Measurements from ENCODE around the gene SELENOI.
"Not testable (repeated sequence)": the region's sequence is repeated elsewhere in the genome, so short reads cannot be mapped to it uniquely, and the experiment has no call there.

SELENOI gene

DNA sequence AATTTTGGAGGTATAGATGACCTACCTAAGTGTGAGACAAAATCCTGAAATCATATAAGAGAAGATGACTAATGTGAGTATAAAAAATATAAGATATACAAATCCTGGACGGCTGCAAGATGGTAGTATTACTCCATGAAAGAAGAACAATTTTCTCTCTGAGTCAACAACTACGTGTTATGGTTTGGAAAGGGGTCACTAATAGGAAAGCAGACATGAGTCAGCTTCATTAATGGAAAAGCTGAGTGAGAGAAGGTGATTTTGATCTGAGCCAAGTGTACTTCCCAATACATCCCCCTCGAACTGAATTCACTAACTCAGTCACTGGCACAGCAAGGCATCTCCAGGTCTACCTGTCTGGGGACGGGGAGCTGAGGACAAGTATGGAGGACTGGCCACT is 20.1 kb upstream of the SELENOI start:
- DNase-seq = no peak
- intact Hi-C loops (cut with DNase I) = no loop called here

DNA sequence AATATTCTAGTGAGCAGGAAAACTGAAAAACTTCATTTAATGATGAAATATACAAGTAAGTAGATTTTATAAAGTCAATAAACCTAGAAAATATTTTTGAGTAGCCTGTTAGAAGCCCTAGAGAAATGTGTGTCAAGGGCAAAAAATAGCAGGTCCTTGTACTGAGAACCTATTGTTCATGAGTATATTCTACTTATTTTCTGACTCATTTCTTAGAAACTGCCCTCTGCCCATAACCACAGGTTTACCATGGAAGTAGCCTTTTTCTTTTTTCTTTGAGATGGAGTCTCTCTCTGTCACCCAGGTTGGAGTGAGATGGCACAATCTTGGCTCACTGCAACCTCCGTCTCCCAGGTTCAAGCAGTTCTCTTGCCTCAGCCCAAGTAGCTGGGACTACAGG is 19.4 kb upstream of the SELENOI start:
- DNase-seq = no peak
- intact Hi-C loops (cut with DNase I) = no loop called here

DNA sequence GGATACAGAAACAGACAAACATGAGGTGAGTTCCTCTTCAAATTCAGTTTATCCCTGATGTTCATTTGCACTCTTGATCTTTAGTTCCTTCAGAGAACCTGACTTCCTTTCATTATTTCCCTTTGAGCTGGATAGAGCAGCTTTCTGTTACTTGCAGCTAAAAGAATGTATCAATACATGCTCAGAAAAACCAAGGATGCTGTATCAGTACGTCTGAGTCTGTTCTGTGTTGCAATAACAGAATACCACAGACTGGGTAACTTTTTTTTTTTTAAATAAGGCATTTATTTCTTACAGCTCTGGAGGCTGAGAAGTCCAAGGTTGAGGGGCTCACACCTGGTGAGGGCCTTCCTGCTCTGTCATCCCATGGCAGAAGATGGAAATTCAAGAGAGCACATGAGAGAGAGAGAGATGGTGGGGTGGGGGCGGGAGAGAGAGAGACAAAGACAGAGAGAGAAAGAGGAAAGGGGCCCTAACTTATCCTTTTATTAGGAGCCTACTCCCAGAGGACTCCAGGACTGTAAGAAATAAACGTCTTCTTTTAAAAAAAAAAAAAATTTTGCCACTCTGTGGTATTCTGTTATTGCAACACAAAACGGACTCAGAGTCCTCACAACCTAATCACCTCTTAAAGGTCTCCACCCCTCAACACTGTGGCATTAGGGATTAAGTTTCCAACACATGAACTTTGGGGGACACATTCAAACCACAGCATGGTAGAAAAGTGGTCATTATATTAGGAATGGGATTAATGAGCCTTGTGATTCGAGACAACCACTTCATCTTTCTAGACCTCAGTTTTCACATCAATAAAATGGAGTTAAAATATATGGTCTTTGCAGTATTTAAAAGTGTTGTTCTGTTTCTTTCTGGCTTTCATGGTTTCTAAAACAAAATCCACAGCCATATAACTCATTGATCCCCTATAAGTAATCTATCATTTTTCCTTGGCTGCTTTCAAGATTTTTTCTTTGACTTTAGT is 18.4 kb upstream of the SELENOI start:
- intact Hi-C loops (cut with DNase I) = no loop called here
- no peak for DNase-seq

DNA sequence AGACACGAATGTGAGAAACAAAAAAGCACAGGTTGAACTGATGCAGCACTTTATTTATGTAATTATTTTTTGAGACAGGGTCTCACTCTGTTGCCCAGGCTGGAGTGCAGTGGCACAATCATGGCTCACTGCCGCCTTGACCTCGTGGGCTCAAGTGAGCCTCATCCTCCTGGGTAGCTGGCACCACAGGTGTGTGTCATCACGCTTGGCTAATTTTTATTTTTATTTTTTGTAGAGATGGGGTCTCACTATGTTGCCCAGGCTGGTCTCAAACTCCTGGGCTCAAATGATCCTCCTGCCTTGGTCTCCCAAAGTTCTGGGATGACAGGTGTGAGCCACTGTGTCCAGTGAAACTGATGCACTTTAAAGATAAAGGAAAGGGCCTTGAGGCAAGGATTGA is 16.9 kb upstream of the SELENOI start:
- DNase-seq; intact Hi-C loops (cut with DNase I): not testable (repeated sequence)

DNA sequence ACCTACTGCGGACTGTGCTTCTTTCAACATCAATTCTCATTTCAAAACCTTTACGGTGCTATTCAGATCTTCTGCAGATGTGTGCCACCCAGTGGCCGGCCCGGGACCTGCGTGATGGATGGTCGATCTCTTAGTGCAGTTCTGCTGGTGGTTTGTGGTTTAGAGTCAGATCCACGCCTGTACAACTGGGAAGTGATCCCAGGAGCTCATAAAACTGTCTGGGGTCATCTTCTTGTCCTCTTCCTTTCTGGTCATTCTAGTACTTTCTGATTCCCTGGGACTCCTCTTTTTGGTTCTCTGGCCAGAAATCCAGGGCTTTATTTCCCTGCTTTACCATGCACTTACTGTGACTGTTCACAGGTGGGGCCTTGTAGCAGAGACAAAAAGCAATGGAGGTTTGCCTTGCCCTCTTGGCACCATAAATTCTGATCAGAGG is 15.8 kb upstream of the SELENOI start:
- intact Hi-C loops (cut with DNase I) = no loop called here
- peak; percentile 83 to 96 (median 90) for DNase-seq

GRCh38 chr2:26330604-26331003 is 15.3 kb upstream of the SELENOI start:
- intact Hi-C loops (cut with DNase I) = no loop called here
- DNase-seq = no peak

- intact Hi-C loops (cut with DNase I) = not testable (repeated sequence)
- peak in 1 of 42 donors; percentile 9 for DNase-seq
These were observed 14.6 kb upstream of the SELENOI start for GRCh38 chr2:26331321-26331720.

GRCh38 chr2:26333293-26333692 is 12.7 kb upstream of the SELENOI start:
- DNase-seq = no peak
- intact Hi-C loops (cut with DNase I) = no loop called here

DNA sequence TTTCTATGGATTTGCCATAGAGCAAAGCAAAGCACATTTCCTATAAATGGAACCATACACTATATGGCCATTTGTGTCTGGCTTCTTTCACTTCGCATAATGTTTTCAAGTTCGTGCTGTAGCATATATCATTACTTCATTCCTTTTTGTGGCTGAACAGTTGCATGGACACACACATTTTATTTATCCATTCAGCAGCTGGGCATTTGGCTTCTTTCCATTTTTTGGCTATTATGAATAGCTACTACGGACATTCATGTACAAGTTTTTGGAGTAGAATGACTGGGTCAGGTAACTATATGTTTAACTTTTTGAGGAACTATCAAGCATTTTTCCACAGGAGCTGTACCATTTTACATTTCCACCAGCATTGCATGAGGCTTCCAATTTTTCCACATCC is 10.7 kb upstream of the SELENOI start:
- no peak for DNase-seq

GRCh38 chr2:26336719-26337118 is 9.2 kb upstream of the SELENOI start:
- intact Hi-C loops (cut with DNase I) = no loop called here

More for the DNA sequence above, 10.7 kb upstream of the SELENOI start:
- intact Hi-C loops (cut with DNase I) = no loop called here

GRCh38 chr2:26337298-26337697 is 8.6 kb upstream of the SELENOI start:
- intact Hi-C loops (cut with DNase I) = no loop called here
- DNase-seq = no peak

More at GRCh38 chr2:26336719-26337118, 9.2 kb upstream of the SELENOI start:
- DNase-seq = no peak

DNA sequence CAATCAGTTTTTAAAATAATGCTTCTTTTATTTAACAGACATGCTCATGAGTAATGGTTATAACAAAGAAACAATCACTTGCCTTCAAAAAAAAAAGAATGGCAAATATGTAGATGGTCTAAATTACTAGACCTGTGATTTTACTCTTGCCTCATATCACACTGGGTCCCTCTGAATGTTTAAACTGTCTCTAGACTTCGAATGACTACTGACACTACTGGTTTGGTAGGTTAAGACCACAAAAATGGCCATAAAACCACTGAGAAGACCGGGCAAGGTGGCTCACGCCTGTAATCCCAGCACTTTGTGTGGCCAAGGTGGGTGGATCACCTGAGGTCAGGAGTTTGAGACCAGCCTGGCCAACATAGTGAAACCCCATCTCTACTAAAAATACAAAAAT is 5.1 kb upstream of the SELENOI start:
- no peak for DNase-seq
- intact Hi-C loops (cut with DNase I) = loop anchor here (10.0 kb wide), 1 partner anchor 96 kb away; the partner anchor contains the start of genes HADHA and HADHB

GRCh38 chr2:26344581-26345282 is 1.2 kb upstream of the SELENOI start:
- intact Hi-C loops (cut with DNase I) = loop anchor here (10.0 kb wide), 1 partner anchor 100 kb away; the partner anchor contains the start of genes HADHA and HADHB
- DNase-seq = peak in 18 of 42 donors; percentile 5 to 54 (median 28)

DNA sequence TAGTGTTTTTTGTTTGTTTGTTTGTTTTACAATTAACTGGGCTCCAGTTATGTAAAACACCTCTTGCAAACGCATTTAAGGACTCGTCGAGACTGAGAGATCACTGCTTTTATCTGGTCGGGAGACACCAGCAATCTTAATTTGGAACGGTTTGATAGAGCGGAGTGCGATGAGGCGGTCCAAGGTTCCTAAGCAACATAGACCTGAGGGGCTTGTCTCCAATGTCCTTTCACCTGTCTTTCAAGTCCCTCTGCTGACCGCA is 729 bp upstream of the SELENOI start:
- peak in 1 of 42 donors; percentile 12 for DNase-seq
- intact Hi-C loops (cut with DNase I) = loop anchor here (10.0 kb wide), 1 partner anchor 100 kb away; the partner anchor contains the start of genes HADHA and HADHB

DNA sequence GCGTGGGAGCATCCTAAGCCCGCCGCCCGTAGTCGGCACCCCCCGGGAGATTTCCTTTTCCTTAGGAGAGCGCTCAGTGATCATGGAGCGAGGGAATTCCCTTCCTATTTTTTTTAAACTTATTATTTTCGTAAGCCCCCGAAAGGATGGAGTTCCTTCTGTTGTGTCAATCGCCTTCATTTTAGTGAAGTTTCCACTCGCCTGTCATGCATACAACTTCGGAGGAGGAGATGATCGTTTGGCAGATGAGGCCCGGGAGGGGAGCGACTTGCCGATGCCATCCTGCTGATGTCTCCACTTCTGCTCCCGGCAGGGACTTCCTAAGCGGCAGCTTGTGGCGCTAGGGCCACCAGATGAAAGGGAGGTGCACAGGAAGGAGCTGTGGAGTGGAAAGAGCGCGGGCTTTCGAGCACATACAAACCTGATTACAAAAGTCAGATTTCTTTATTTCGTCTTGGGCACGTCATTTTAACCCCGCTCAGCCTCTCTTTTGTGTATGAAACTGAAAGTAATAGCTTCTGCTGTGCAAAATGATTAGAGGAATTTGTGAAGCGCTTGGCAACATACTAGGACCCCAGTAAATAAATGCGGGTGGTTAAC is 611 bp downstream of the SELENOI start, which contains the start of gene ADGRF3:
ADGRF3 (minus strand) TSS at position 336 of the 600 bp plus-strand sequence. CDS start 555 bp downstream, outside the sequence.
- peak; percentile 44 to 89 (median 70) for DNase-seq
- intact Hi-C loops (cut with DNase I) = loop anchor here (10.0 kb wide), 1 partner anchor 102 kb away; the partner anchor contains the start of genes HADHA and HADHB

DNA sequence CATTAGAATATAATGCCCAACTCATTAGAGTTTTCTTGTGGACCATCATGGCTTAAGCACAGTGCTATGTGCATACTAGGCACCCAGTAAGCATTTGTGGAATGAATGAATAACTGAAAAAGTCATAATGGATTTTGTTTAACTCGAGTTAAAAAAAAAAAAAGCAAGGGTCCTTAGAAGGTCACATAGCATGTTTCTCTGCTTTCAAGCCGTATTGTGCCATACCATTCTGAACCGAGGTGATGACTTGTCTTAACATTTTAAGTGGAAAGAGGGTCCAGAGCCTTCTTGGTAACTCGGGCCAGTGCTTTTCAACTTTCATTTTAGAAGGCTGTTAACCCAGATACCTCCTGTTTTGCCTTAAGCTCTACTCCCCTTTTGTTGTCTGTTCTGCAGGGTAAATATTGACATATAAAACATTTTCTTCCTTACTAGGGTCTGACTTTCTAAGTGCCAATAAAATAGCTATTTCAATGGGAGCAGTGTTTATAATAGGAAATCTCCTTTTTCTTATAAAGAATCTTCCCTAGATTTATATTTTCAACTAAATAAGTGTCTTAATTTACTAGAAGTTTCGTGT is 1.4 kb downstream of the SELENOI start:
- intact Hi-C loops (cut with DNase I) = loop anchor here (10.0 kb wide), 1 partner anchor 103 kb away; the partner anchor contains the start of genes HADHA and HADHB

DNA sequence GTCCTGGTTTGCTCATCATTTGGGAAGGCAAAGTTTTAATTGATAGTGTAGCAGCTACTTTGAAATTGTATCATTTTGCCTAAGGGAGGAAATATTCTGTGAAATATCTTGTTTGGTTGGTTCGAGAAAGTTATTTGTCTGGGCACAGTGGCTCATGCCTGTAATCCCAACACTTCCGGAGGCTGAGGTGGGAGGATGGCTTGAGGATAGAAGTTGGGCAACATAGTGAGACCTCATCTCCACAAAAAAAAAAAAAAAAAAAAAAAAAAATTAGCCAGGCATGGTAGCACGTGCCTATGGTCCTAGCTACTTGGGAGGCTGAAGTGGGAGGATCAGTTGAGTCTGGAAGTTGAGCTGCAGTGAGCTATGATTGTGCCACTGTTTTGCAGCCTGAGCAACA is 3.7 kb downstream of the SELENOI start:
- DNase-seq = no peak
- intact Hi-C loops (cut with DNase I) = loop anchor here (10.0 kb wide), 1 partner anchor 105 kb away; the partner anchor contains the start of genes HADHA and HADHB

More for the DNA sequence above, 1.4 kb downstream of the SELENOI start:
- no peak for DNase-seq

GRCh38 chr2:26351375-26352090 is 5.6 kb downstream of the SELENOI start:
- no peak for DNase-seq
- intact Hi-C loops (cut with DNase I) = no loop called here
